ENCODE data around the gene BCAS1.
"Not testable (repeated sequence)": the region's sequence is repeated elsewhere in the genome, so short reads cannot be mapped to it uniquely, and the experiment has no call there.

BCAS1 gene

GRCh38 chr20:53981752-53982437 lies 88.5 kb downstream of the BCAS1 start:
- no peak for DNase-seq

- no peak for DNase-seq
Measured at GRCh38 chr20:53981130-53981529, 89.3 kb downstream of the BCAS1 start.

GRCh38 chr20:53980031-53980465 lies 90.3 kb downstream of the BCAS1 start:
- DNase-seq = no peak

GRCh38 chr20:53978497-53978896 lies 91.9 kb downstream of the BCAS1 start:
- no peak for DNase-seq

GRCh38 chr20:53977391-53977790 lies 93.0 kb downstream of the BCAS1 start:
- DNase-seq = no peak

GRCh38 chr20:53975761-53976160 lies 94.6 kb downstream of the BCAS1 start:
- no peak for DNase-seq

GRCh38 chr20:53974785-53975555 lies 95.4 kb downstream of the BCAS1 start:
- DNase-seq = no peak

GRCh38 chr20:53973882-53974281 lies 96.5 kb downstream of the BCAS1 start:
- not testable (repeated sequence) for DNase-seq

GRCh38 chr20:53972179-53972578 lies 98.2 kb downstream of the BCAS1 start:
- no peak for DNase-seq

- DNase-seq = no peak
Measured at GRCh38 chr20:53971096-53971683, 99.2 kb downstream of the BCAS1 start.

- DNase-seq = no peak
Measured at GRCh38 chr20:53970232-53970631, 100.2 kb downstream of the BCAS1 start.

GRCh38 chr20:53967527-53967926 lies 102.9 kb downstream of the BCAS1 start:
- DNase-seq = no peak

GRCh38 chr20:53966774-53967398 lies 103.5 kb downstream of the BCAS1 start:
- no peak for DNase-seq

- no peak for DNase-seq
Measured at GRCh38 chr20:53964501-53965253, 105.7 kb downstream of the BCAS1 start.

- no peak for DNase-seq
Measured at GRCh38 chr20:53964067-53964466, 106.3 kb downstream of the BCAS1 start.

GRCh38 chr20:53963635-53964034 lies 106.8 kb downstream of the BCAS1 start:
- no peak for DNase-seq

GRCh38 chr20:53962388-53962787 lies 108.0 kb downstream of the BCAS1 start:
- no peak for DNase-seq

- no peak for DNase-seq
Measured at GRCh38 chr20:53961527-53961926, 108.9 kb downstream of the BCAS1 start.

GRCh38 chr20:53960579-53961272 lies 109.7 kb downstream of the BCAS1 start:
- no peak for DNase-seq

GRCh38 chr20:53959911-53960578 lies 110.3 kb downstream of the BCAS1 start:
- DNase-seq = no peak

- DNase-seq = no peak
Measured at GRCh38 chr20:53958260-53958659, 112.1 kb downstream of the BCAS1 start.

Measured in NCI-H510A (cell line).